HepG2 (cell line): ENCODE results near the gene IGFLR1.

Experiments
- CHD2 ChIP-seq: IDR thresholded peaks from 2 replicates; pipeline ENCODE4 v1.6.1; 2011; ENCODE audit warnings: low read depth, low read length, improper control_type of control experiment
- POLR2AphosphoS5 ChIP-seq: IDR thresholded peaks from 2 replicates; pipeline ENCODE4 v1.6.1; 2012; ENCODE audit warnings: low read depth, low read length
- YY1 ChIP-seq: IDR thresholded peaks from 2 replicates; pipeline ENCODE4 v1.6.1; 2011; ENCODE audit warnings: low read length, low read depth, moderate library complexity, mild to moderate bottlenecking; ENCODE audit not compliant: insufficient read depth, insufficient replicate concordance

DNA sequence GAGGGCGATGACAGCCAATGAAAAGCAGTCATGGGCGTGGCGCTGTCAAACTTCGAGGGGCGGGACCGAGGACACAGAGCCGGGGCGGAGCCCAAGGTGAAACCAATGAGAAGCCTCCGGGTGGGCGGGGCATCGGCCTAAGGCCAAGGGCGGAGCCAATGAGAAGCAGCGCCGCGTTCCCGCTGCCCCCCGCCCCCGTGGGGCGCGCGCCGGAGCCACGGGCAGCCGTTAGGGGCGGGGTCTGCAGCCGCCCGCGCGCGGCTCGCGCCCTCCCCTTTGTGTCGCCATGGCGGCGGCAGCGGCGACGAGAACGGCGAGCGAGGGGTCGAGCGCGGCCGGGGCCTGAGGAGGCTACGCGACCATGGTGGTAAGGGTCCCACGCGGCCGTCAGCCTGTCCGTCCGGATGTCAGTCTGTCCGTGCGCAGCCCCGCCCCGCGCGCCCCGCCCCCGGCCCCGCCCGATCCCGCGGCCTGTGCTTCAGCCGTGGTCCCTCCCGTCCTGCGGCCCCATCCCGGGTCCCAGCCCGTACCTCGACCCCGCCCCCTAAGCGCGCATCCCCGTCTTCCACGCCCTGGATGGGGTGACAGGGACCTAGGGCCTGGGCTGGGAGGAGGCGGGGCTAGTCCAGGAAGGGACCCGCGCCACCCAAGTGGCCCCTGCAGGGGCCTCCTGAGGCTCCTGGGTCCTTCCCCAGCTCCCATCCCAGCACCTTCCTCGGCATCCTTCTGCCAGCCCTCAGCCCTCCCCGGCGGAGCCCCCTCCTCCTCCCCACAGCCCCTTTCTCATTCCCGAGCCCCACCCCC lies 33.2 kb upstream of the IGFLR1 start, which contains the start of gene ARHGAP33:
- no peak for TF ChIP-seq POLR2AphosphoS5
- TF ChIP-seq CHD2, result no peak
- peak; percentile 83 for TF ChIP-seq YY1
